HL-60 (cell line): ENCODE measurements around the gene SLC2A13.

Experiments
- DNase-seq, 2 experiments: peaks; one replicate each; pipeline ENCODE4 v3.0.0-alpha.2; 2010 to 2020; ENCODE audit warnings: low read depth in 1 of 2, low spot score in 1 of 2
- H3K27ac ChIP-seq: fragments of 250-450 bp; sonication (Bioruptor Pico); replicated peaks from 2 replicates; pipeline ENCODE4 v1.5.1; 2020; ENCODE audit warnings: mild to moderate bottlenecking, moderate library complexity
- H3K27me3 ChIP-seq: fragments of 250-450 bp; sonication (Bioruptor Pico); 2 replicates; pipeline ENCODE4 v1.5.1; 2021; ENCODE audit warnings: mild to moderate bottlenecking, moderate library complexity; ENCODE audit not compliant: insufficient read depth, poor library complexity, severe bottlenecking
- H3K4me3 ChIP-seq: replicated peaks from 2 replicates; pipeline ENCODE4 v1.5.1; 2011; ENCODE audit warnings: mild to moderate bottlenecking, control low read depth, low read length; ENCODE audit not compliant: insufficient read depth
- CTCF ChIP-seq: IDR thresholded peaks from one replicate; pipeline ENCODE4 v1.5.1; 2011; ENCODE audit warnings: low read length, control low read depth, inconsistent platforms; ENCODE audit not compliant: insufficient read depth
- GABPA ChIP-seq: IDR thresholded peaks from 2 replicates; pipeline ENCODE4 v1.6.1; 2012; ENCODE audit warnings: low read depth
- POLR2AphosphoS5 ChIP-seq: IDR thresholded peaks from 2 replicates; pipeline ENCODE4 v1.6.1; 2012; ENCODE audit warnings: low read depth
- REST ChIP-seq: IDR thresholded peaks from 2 replicates; pipeline ENCODE4 v1.6.1; 2012; ENCODE audit warnings: low read depth; ENCODE audit not compliant: insufficient replicate concordance
- SPI1 ChIP-seq: IDR thresholded peaks from 2 replicates; pipeline ENCODE4 v1.6.1; 2012; ENCODE audit warnings: low read depth, mild to moderate bottlenecking, borderline replicate concordance

Gene SLC2A13

GRCh38 chr12:40138526-40138925 is 32.6 kb upstream of the SLC2A13 start:
- no peak overlapping the region for H3K27ac ChIP-seq
- H3K4me3 ChIP-seq: no peak overlapping the region
- no peaks in the 10 kb centered on the region for H3K27me3 ChIP-seq
- no peak for DNase-seq
- TF ChIP-seq GABPA (no peak), POLR2AphosphoS5 (no peak), REST (no peak), CTCF (no peak), SPI1 (no peak)

GRCh38 chr12:40137252-40137651 is 31.4 kb upstream of the SLC2A13 start:
- peak in 1 of 2 experiments; percentile 25 for DNase-seq
- Histone ChIP-seq H3K4me3 (no peak overlapping the region), H3K27ac (no peak overlapping the region), H3K27me3 (no peaks in the 10 kb centered on the region)
- TF ChIP-seq CTCF (no peak), GABPA (no peak), POLR2AphosphoS5 (no peak), REST (no peak), SPI1 (peak; percentile 69)

GRCh38 chr12:40127408-40127807 is 21.5 kb upstream of the SLC2A13 start:
- DNase-seq: no peak
- no peak overlapping the region for H3K27ac ChIP-seq
- TF ChIP-seq CTCF (no peak), POLR2AphosphoS5 (no peak), GABPA (no peak), REST (no peak), SPI1 (no peak)
- no peak overlapping the region for H3K4me3 ChIP-seq
- H3K27me3 ChIP-seq: no peaks in the 10 kb centered on the region
